ENCODE results near the gene NANOS3.

Gene NANOS3

GRCh38 chr19:13864667-13865570 is 12.0 kb upstream of the NANOS3 start:
- DNase-seq, result peak in 2 of 3 experiments; percentile 75 to 83

GRCh38 chr19:13865571-13866462 is 11.1 kb upstream of the NANOS3 start:
- DNase-seq, result peak in 2 of 3 experiments; percentile 71 to 80

GRCh38 chr19:13866463-13867046 is 10.4 kb upstream of the NANOS3 start:
- DNase-seq, result no peak

GRCh38 chr19:13868663-13869062 is 8.3 kb upstream of the NANOS3 start:
- DNase-seq, result no peak

- no peak for DNase-seq
Measured at GRCh38 chr19:13869281-13869680, 7.7 kb upstream of the NANOS3 start.

GRCh38 chr19:13870873-13871272 is 6.1 kb upstream of the NANOS3 start:
- no peak for DNase-seq

GRCh38 chr19:13872339-13872694 is 4.6 kb upstream of the NANOS3 start:
- DNase-seq, result no peak

GRCh38 chr19:13872695-13873389 is 4.1 kb upstream of the NANOS3 start:
- DNase-seq, result no peak

GRCh38 chr19:13873834-13874515 is 3.0 kb upstream of the NANOS3 start:
- no peak for DNase-seq

- DNase-seq, result no peak
Measured at GRCh38 chr19:13875824-13876223, 1.1 kb upstream of the NANOS3 start.

- DNase-seq, result no peak
Measured at GRCh38 chr19:13877303-13877702, 369 bp downstream of the NANOS3 start.

- DNase-seq, result peak; percentile 80 to 97 (median 96)
Measured at GRCh38 chr19:13880059-13881043, 3.4 kb downstream of the NANOS3 start.

GRCh38 chr19:13881251-13881691 is 4.3 kb downstream of the NANOS3 start:
- DNase-seq, result no peak

GRCh38 chr19:13881692-13882418 is 4.9 kb downstream of the NANOS3 start:
- DNase-seq, result no peak

GRCh38 chr19:13882419-13882795 is 5.5 kb downstream of the NANOS3 start:
- no peak for DNase-seq

GRCh38 chr19:13882836-13883235 is 5.9 kb downstream of the NANOS3 start:
- no peak for DNase-seq

- peak in 1 of 3 experiments; percentile 47 for DNase-seq
Measured at GRCh38 chr19:13883516-13884064, 6.7 kb downstream of the NANOS3 start.

- peak; percentile 22 to 95 (median 92) for DNase-seq
Measured at GRCh38 chr19:13884726-13885591, 8.0 kb downstream of the NANOS3 start.

All from NCI-H1417 (cell line).